Endothelial cell of umbilical vein (primary cell): ENCODE data around the gene TSPAN17. TPM values are rescaled to one million over a fixed set of nuclear protein-coding genes. Genes with fewer than 3 reads are reported as not detected.

ENCODE experiments used
- BruUV-seq: library from RNA; stranded (reverse); fragments of 400-500 nt; replicated peaks from 2 replicates; lab custom pipeline; 2021; lab: Mats Ljungman, UMichigan
- CTCF ChIA-PET: fragments of 300-600, 350-600 bp; sonication (Branson Sonifier 250); formaldehyde crosslinking; loops from one replicate; lab custom pipeline; 2021; ENCODE audit warnings: antibody characterized with exemption, inconsistent platforms; lab: Charles Lee
- POLR2A ChIA-PET: fragments of 300-600, 350-600 bp; sonication (Branson Sonifier 250); formaldehyde crosslinking; loops from one replicate; lab custom pipeline; 2021; ENCODE audit warnings: antibody characterized with exemption, inconsistent platforms; lab: Charles Lee
- DNase-seq: peaks from one replicate; pipeline ENCODE4 v3.0.0-alpha.2; 2011; ENCODE audit warnings: low read depth, low spot score
- FAIRE-seq: peaks from 2 replicates; lab custom pipeline; 2011; peaks lifted over from hg19 to GRCh38; lab: Jason Lieb, UNC
- H2AFZ ChIP-seq: 2 replicates; pipeline ENCODE4 v1.6.0; 2012; ENCODE audit warnings: low read depth, low read length, control low read depth, inconsistent platforms
- H3K27ac ChIP-seq: 2 replicates; pipeline ENCODE4 v1.5.1; 2011; ENCODE audit warnings: low read depth, mild to moderate bottlenecking, control low read depth, low read length, moderate library complexity; ENCODE audit not compliant: insufficient read depth
- H3K27me3 ChIP-seq, 2 experiments: 2 replicates each; pipeline versions ENCODE4 v1.6.0 to v1.6.1; 2011; ENCODE audit warnings: low read length in 2 of 2, mixed read lengths in 1 of 2; ENCODE audit not compliant: control insufficient read depth in 2 of 2, insufficient read depth in 2 of 2
- H3K36me3 ChIP-seq, 2 experiments: 2 replicates in 1 of 2; 3 replicates in 1 of 2; pipeline ENCODE4 v1.5.1; 2011; ENCODE audit warnings: low read length in 2 of 2, mild to moderate bottlenecking in 1 of 2, moderate library complexity in 1 of 2; ENCODE audit not compliant: control insufficient read depth in 2 of 2, insufficient read depth in 2 of 2; ENCODE audit errors: extremely low read depth in 1 of 2
- H3K4me1 ChIP-seq: 3 replicates; pipeline ENCODE4 v1.5.1; 2011; ENCODE audit warnings: mild to moderate bottlenecking, low read length; ENCODE audit not compliant: control insufficient read depth, insufficient read depth; ENCODE audit errors: extremely low read depth
- H3K4me2 ChIP-seq: 2 replicates; pipeline ENCODE4 v1.6.1; 2011; ENCODE audit warnings: low read length, control low read depth, mixed read lengths; ENCODE audit not compliant: insufficient read depth
- H3K4me3 ChIP-seq, 3 experiments: fragments of 200-600 bp in 1 of 3; sonication (generic), shearing (Covaris generic) in 1 of 3; replicated peaks in 1 of 3; 2 replicates each; pipeline ENCODE4 v1.5.1; 2011 to 2016; ENCODE audit warnings: control low read depth in 3 of 3, low read length in 3 of 3, mild to moderate bottlenecking in 2 of 3, inconsistent platforms in 1 of 3, low read depth in 1 of 3, moderate library complexity in 1 of 3; ENCODE audit not compliant: insufficient read depth in 1 of 3
- H3K79me2 ChIP-seq: 2 replicates; pipeline ENCODE4 v1.6.0; 2012; ENCODE audit warnings: low read length, inconsistent platforms; ENCODE audit not compliant: control insufficient read depth, insufficient read depth
- H3K9ac ChIP-seq: replicated peaks from 2 replicates; pipeline ENCODE3; 2011; ENCODE audit warnings: low read length, control low read depth; ENCODE audit not compliant: insufficient read depth; ENCODE audit errors: extremely low read depth
- H3K9me1 ChIP-seq: replicated peaks from 3 replicates; pipeline ENCODE4 v1.6.0; 2011; ENCODE audit warnings: mild to moderate bottlenecking, low read length; ENCODE audit not compliant: control insufficient read depth, insufficient read depth; ENCODE audit errors: extremely low read depth
- H3K9me3 ChIP-seq: replicated peaks from 2 replicates; pipeline ENCODE4 v1.5.1; 2012; ENCODE audit warnings: low read length, inconsistent platforms; ENCODE audit not compliant: control insufficient read depth, insufficient read depth
- H4K20me1 ChIP-seq: replicated peaks from 2 replicates; pipeline ENCODE3; 2011; ENCODE audit warnings: mild to moderate bottlenecking, low read length; ENCODE audit not compliant: control insufficient read depth, insufficient read depth; ENCODE audit errors: extremely low read depth
- CTCF ChIP-seq, 2 donors: IDR thresholded peaks; 1 replicate in 1 of 2; 2 replicates in 1 of 2; pipeline ENCODE4 v1.5.1; 2011; ENCODE audit warnings: low read length in 2 of 2, mild to moderate bottlenecking in 2 of 2, moderate library complexity in 2 of 2, control low read depth in 1 of 2, inconsistent platforms in 1 of 2, low read depth in 1 of 2; ENCODE audit not compliant: insufficient read depth in 1 of 2; ENCODE audit errors: extremely low read depth in 1 of 2
- EZH2 ChIP-seq: IDR thresholded peaks from 2 replicates; pipeline ENCODE4 v1.6.1; 2012; ENCODE audit warnings: borderline replicate concordance, low read depth, mild to moderate bottlenecking, moderate library complexity, low read length, inconsistent platforms; ENCODE audit not compliant: severe bottlenecking
- FOS ChIP-seq: IDR thresholded peaks from 2 replicates; pipeline ENCODE4 v1.6.1; 2011; ENCODE audit warnings: mild to moderate bottlenecking, low read length, moderate library complexity, borderline replicate concordance; ENCODE audit not compliant: insufficient read depth
- GATA2 ChIP-seq: IDR thresholded peaks from 2 replicates; pipeline ENCODE4 v1.7.0; 2011; ENCODE audit warnings: low read depth, mild to moderate bottlenecking, moderate library complexity, mixed read lengths, low read length; ENCODE audit not compliant: insufficient read length, insufficient read depth
- JUN ChIP-seq: IDR thresholded peaks from 2 replicates; pipeline ENCODE4 v1.6.1; 2011; ENCODE audit warnings: borderline replicate concordance, low read depth; ENCODE audit not compliant: insufficient read length, insufficient read depth
- MAX ChIP-seq: IDR thresholded peaks from 2 replicates; pipeline ENCODE4 v1.6.1; 2011; ENCODE audit not compliant: insufficient read depth, insufficient read length
- MYC ChIP-seq: IDR thresholded peaks from one replicate; pipeline ENCODE4 v1.6.1; 2011; ENCODE audit warnings: mild to moderate bottlenecking, low read depth, low read length
- POLR2A ChIP-seq: IDR thresholded peaks from 2 replicates; pipeline ENCODE4 v1.6.1; 2012; ENCODE audit warnings: low read depth, mild to moderate bottlenecking, control low read depth, low read length
- POLR2AphosphoS5 ChIP-seq: IDR thresholded peaks from 2 replicates; pipeline ENCODE4 v1.6.1; 2012; ENCODE audit warnings: low read depth, mild to moderate bottlenecking, control low read depth, low read length, moderate library complexity; ENCODE audit not compliant: insufficient read depth
- dilution Hi-C: fragments of 300-500 bp; cut with MboI; formaldehyde crosslinking; loops from one replicate; pipeline ENCODE4 v1.15.0; 2019; ENCODE audit warnings: low sequenced_read_pairs; ENCODE audit not compliant: extremely low pct_ligation_motif_present
- intact Hi-C: fragments of 100-400 bp; cut with micrococcal nuclease; formaldehyde crosslinking; loops from one replicate; pipeline ENCODE4 v1.10.0; 2022
- polyA plus RNA-seq, 4 experiments: library from polyadenylated mRNA; depleted of rRNA in 3 of 4; stranded (reverse) in 3 of 4; unstranded in 1 of 4; fragments of >200 nt; gene quantifications; 2 replicates each; pipeline versions ENCODE4 v1.2.1 to v1.2.3, GENCODE V29; 2011 to 2012; ENCODE audit warnings: missing spikeins in 1 of 4
- total RNA-seq: library from RNA; stranded (reverse); gene quantifications from 2 replicates; pipeline ENCODE4 v1.2.3, GENCODE V29; 2021

TSPAN17 gene
- total and polyA plus RNA-seq, 2 donors (not counting 3 experiments of a cell fraction or from before 2014, with no cell fraction given): 55.9 to 73.3 TPM

- FAIRE-seq (no peak), DNase-seq (no peak)
- no peak overlapping the region for H3K4me3 ChIP-seq
- dilution Hi-C loops: no loop called here
- no peak overlapping the region for H2AFZ ChIP-seq
- H3K9ac ChIP-seq: no peak overlapping the region
- H3K79me2 ChIP-seq: no peaks in the 10 kb centered on the region
- CTCF ChIA-PET: interaction anchor here (2.0 kb wide), 1 partner anchor 20 kb away, joined by 9 read pairs; no protein-coding TSS in a partner anchor
- TF ChIP-seq FOS: no peak
- TF ChIP-seq GATA2: no peak
- no peak for TF ChIP-seq JUN
- no TSS peak for BruUV-seq
- H3K27ac ChIP-seq: no peak overlapping the region
- H4K20me1 ChIP-seq: no peaks in the 10 kb centered on the region
- no peaks in the 10 kb centered on the region for H3K4me1 ChIP-seq
- H3K36me3 ChIP-seq: no peaks in the 10 kb centered on the region
- no peaks in the 10 kb centered on the region for H3K9me1 ChIP-seq
- intact Hi-C loops: no loop called here
- H3K27me3 ChIP-seq: peaks cover under 1 to 8% of the 10 kb centered on the region in 2 experiments
- POLR2A ChIA-PET: no interaction called here
- H3K9me3 ChIP-seq: no peaks in the 10 kb centered on the region
- H3K4me2 ChIP-seq: no peak overlapping the region
These were observed 6.7 kb upstream of the TSPAN17 start for GRCh38 chr5:176640616-176641015.

GRCh38 chr5:176642675-176643490, 4.4 kb upstream of the TSPAN17 start:
- H3K4me2 ChIP-seq: no peak overlapping the region
- H3K27ac ChIP-seq: no peak overlapping the region
- ChIA-PET POLR2A (no interaction called here), CTCF (interaction anchor here (0.6 to 1.6 kb wide), 2 partner anchors 18 kb away, joined by 3 read pairs; no protein-coding TSS in a partner anchor)
- BruUV-seq: no TSS peak
- H3K4me1 ChIP-seq: peaks cover 4% of the 10 kb centered on the region
- H3K9ac ChIP-seq: no peak overlapping the region
- H3K4me3 ChIP-seq: no peak overlapping the region
- H3K27me3 ChIP-seq: peaks cover 0 to 4% of the 10 kb centered on the region in 2 experiments
- H4K20me1 ChIP-seq: no peaks in the 10 kb centered on the region
- TF ChIP-seq GATA2 (no peak), JUN (no peak), MAX (no peak), MYC (no peak), POLR2AphosphoS5 (no peak), FOS (no peak), CTCF (IDR thresholded peaks at IDR 0.05; ENCODE audit: extremely low read depth in 1 of 2, insufficient read depth in 1 of 2, low read depth in 1 of 2, low read length in 2 of 2) (no peak), POLR2A (no peak), EZH2 (no peak)
- intact Hi-C loops: loop anchor here (1.0 kb wide), 1 partner anchor 106 kb away; the partner anchor contains the start of gene RNF44
- H3K36me3 ChIP-seq: no peaks in the 10 kb centered on the region
- no peaks in the 10 kb centered on the region for H3K9me1 ChIP-seq
- no peaks in the 10 kb centered on the region for H3K9me3 ChIP-seq
- no peaks in the 10 kb centered on the region for H3K79me2 ChIP-seq
- no peak for DNase-seq
- dilution Hi-C loops: no loop called here
- H2AFZ ChIP-seq: no peak overlapping the region
- FAIRE-seq: no peak
